Measurements from ENCODE around the gene PBX3.

The PBX3 gene

GRCh38 chr9:125985142-125985997 is 238.2 kb downstream of the PBX3 start:
- no peak for DNase-seq

DNA sequence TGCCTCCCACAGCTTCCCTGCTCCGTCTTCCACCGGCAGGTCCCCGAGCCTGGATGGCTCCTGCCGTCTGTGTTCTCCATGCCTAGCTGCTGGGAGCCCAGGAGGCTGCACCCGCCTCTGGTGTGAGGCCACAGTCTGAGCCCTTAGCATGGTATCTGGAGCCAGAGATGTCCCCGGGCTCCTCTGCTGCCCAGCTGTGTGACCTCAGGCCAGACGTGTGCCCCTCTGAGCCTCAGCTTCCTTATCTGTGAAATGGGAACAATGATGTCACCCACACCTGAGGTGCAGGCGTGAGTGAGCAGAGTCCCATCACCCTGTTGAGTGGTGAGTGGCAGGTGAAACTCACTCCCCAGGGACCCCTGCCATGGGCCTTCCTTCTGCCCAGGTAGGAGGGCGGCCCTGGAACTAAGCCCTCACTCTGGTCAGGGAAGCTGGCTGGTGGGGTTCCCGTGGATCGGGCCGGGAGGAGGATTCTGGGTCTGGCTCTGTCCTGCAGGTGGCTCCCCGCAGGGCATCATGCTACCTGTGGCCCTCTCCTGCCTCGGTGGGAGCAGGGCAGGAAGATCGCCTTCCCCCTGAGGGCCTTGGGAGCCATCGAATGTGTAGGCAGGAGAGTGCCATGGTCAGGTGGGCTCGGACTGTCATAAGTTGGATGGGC is 239.0 kb downstream of the PBX3 start:
- no peak for DNase-seq

DNA sequence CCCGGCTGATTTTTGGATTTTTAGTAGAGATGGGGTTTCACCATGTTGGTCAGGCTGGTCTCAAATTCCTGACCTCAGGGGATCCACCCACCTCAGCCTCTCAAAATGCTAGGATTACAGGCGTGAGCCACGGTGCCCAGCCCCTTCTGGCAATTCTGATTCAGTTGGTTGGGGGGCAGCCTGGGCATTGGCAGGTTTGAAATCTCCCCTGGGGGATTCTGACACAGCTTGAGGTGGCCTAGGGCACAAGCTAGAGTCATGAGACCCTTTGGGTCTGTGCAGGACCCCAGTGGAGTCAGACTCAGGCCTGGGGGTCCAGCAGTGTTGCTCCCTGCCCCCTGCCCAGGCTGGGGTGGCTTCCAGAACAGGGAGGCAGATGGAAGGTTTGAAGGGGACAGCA is 239.8 kb downstream of the PBX3 start:
- no peak for DNase-seq

- DNase-seq = no peak
These were observed 240.2 kb downstream of the PBX3 start for GRCh38 chr9:125987420-125987819.

DNA sequence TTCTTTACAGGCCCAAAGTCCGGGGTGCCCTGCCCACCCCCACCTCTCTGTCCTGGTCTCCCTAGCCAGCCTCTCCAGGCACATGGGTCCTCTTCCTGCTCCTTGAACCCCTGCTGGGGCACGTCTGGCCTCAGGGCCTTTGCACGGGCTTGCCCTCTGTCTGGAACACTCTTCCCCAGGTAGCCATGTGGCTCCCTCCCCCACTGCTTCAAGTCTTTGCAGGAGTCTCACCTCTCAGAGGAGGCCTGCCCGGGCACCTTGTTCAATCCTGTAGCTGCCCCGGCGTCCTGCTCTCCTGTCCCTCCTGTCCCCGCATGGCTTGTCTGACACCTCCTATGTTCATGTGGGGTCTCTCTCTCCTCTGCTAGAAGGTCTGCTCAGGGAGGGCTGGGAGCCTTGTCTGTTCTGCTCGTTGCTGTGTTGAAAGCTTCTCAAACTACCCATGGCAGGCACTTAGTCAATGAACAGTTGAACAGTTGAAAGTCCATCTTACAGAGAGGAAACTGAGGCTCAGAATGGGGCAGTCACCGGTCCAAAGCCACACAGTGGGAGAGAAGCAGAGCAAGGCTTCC is 241.4 kb downstream of the PBX3 start:
- no peak for DNase-seq

DNA sequence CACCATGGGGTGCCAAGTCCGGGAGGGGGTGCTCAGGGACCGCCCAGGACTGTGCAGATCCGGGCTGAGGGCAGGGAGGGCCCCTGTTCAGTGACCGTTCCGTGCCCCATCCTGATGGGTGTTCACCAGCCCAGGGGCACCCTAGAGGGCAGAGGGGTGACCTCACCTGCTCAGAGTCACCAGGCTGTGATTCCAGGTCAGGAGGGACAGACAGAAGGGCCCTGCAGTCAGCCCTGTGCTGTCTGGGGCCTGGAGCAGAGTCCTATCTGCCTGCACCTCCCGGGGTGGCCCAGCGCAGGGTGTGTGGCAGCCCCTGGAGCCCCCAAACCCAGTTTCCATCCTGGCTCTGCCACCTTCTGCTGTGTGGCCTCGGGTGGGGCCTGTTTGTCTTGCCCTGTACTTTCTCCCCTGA is 241.9 kb downstream of the PBX3 start:
- no peak for DNase-seq

DNA sequence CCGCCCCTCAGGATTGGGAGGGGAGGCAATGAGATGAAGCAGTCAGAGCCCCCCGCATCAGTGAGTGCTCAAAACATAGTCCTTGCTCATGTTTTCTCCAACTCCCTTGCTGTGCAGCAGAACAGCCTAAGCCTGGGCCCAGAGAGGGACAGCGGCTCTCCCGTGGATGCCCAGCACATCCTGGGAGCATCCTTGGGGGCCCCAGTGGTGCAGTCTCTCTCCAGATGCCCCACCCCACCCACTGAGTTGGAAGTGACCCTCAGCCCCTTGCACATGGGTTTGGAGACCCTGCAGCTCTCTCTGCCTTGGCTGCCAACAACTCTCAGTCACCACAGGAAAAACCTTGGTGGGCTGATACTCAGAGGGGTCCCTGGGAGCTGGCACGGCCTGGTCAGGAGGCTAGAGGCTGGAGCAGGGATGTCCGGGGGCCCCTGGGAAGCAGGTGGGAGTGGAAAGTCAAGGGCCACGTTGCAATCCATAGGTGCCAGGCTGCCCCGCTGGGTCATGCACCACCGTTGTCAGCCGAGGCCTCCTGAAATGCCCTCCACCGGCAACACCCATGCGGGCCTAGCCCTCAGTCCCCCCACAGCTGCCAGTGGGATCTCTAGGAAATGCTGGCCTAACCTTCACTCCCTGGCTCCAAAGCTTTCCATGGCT is 242.5 kb downstream of the PBX3 start:
- no peak for DNase-seq

DNA sequence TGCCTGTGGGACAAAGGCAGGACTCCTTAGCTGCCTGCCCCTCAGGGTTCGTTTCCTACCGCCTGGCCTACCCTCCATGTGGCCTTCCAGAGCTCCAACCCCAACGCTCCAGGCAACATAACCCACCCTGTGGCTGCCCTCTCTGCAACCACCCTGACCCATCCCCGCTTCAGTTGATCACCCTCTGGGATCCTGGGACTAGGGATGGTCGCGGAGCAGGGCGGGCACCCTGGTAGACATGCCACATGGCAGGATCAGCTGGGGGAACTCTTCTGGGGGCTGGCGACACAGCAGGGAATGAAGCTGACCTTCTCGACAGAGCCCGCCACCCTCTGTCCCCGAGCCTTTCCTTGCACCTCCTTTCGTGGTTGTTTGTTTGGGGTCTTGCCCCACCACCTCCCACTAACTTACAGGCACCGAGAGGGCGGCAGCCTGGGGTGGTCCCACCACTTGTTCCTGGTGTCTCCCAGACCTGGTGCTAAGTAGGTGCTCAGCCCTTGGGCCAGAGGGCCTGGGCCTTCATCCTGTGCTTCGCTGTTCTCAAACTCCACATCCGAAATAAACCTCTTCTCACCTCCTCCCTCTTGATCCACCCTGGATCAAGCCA is 243.1 kb downstream of the PBX3 start:
- DNase-seq = no peak

DNA sequence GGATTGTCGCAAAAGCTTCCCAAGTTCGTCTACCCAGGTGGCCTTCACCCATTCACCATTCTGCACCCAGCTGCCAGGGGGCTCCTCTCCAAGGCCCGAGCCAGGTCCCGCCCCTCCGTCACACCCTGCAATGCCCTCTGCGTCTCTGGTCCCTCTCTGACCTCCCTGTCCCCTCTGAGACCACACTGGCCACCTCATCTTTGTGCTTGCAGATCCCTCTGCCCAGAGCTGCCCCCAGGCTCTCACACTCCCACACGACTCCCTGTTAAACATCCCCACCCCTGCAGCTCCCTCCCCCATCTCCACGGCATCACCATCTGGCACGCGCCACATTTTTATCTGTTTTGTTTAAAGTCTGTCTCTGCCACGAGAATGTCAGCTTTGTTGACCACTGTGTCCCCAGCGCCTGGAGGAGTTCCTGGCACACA is 243.6 kb downstream of the PBX3 start:
- no peak for DNase-seq

DNA sequence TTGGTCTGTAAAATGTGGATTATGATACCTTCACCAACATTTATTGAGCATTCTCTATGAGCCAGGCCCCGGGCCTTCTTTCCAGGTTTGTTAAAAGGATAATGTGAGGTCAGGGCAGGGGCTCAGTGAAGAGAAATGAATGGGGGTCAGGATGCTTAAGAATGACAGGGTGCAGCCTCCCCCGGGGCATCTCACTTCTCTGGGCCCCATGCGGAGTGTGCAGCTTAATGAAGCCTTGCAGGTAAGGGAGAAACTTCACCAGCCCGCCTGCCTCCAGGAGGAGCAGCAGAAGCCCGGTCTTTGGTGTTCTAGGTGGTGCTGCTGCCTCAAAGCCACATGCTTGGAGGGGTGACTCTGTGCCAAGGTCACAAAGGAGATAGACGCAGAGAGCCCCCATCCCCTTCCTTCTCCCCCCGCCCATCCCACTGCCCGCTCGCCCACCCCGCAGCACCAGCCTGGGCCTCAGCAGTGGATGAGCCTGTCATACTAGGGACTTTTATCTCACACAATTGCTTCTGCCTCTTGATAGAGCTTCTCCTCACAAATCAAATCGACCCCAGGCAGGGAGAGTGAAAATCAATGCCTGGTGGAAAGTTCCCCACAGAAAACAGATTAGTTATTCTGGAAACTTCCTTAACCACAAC is 244.8 kb downstream of the PBX3 start:
- DNase-seq = no peak

- no peak for DNase-seq
These were observed 245.4 kb downstream of the PBX3 start for GRCh38 chr9:125992557-125992956.

- no peak for DNase-seq
These were observed 246.3 kb downstream of the PBX3 start for GRCh38 chr9:125993466-125993865.

DNA sequence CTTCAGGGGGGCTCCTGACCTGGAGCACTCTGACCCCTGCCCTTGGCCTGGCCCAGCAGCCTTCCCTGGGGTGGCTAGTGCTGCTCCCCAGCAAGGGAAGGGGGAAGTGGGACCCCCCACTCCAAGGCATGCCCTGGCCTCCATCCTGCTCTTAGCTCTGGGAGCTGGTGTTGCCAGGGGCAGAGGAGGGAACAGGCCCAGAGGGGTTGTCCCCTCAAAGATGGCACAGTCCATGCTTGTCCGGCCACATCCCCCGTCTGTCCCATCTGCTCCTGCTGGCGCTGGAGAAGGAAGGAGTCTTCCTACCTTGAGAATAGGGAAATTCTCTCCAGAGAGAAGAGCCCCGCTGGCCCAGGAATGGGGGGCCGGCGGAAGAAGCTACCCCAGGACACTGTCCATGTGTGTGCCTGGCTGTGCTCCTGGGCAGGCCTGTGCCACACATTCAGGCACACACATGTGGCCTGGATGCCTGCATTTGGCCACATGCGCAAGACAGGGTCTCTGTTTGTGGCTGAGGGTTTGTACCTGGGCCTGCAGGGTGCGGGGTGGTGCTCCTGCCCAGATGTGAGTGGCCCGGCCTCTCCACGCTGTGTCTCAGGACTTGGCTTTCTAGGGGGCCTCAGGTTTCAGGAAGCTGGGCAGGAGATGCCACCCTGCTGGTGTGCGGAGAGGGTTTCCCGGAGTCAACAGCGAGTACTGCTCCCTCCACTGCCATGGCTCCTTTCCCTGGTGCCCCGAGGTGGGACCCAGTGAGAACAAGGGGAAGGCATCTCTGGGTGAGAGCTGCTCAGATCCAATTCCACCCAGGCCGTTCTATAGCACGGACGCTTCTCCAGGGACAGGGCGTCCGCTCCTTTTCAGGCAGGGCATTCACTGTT is 247.1 kb downstream of the PBX3 start:
- no peak for DNase-seq

DNA sequence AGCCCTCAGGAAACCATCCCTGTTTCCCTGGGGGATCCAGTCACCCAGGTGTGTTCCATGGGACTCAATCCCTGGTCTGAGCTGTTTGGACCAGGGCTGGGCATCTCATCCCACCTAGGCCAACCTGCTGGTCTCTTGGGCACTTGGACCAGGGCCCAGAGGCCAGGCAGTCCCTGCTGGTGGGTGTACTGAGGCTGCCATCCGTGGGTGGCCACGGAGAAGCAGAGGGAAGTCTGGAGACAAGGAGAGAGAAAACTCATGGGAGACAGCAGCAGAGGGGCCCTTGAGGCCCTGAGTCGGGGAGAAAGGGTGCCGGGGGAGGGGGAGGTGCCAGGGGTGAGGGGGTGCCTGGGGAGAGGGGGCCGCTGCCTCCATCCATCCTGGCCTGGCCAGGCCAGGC is 247.8 kb downstream of the PBX3 start:
- no peak for DNase-seq

DNA sequence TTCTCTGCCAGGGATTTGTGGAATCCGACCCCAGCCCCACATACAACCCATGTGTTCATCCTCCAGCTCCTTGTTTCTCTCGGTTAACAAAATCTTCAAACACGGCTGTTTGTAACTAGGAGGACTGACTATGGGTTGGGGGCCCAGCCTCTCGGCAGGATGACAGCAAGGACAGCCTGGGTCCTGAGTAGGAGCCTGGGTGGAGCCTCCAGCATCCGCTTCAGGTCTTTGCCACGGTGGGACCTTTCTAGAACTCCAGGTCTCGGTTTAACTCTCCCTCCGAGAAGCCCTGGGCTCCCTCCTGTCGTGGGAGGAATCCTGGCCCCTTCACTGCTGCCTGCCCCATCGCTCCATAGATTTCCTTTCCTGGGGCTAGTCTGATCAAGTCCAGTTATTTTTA is 248.5 kb downstream of the PBX3 start:
- DNase-seq = no peak

DNA sequence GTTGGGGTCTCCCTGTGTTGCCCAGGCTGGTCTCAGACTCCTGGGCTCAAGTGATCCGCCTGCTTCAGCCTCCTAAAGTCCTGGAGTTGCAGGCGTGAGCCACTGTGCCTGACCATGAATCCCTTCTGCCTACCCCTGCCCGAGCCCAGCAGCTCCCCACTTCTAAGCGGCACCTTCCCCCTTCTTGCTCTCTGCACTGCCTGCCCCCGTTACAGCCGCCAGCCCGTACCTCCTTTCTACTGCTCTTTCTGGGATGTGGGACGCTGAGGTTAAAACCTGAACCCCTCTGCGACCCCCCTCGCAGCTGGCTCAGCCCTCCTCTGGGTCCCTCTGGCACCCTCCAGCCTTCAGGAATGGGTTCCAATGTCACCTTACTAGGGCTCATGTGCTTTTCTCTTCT is 249.6 kb downstream of the PBX3 start:
- DNase-seq = no peak

DNA sequence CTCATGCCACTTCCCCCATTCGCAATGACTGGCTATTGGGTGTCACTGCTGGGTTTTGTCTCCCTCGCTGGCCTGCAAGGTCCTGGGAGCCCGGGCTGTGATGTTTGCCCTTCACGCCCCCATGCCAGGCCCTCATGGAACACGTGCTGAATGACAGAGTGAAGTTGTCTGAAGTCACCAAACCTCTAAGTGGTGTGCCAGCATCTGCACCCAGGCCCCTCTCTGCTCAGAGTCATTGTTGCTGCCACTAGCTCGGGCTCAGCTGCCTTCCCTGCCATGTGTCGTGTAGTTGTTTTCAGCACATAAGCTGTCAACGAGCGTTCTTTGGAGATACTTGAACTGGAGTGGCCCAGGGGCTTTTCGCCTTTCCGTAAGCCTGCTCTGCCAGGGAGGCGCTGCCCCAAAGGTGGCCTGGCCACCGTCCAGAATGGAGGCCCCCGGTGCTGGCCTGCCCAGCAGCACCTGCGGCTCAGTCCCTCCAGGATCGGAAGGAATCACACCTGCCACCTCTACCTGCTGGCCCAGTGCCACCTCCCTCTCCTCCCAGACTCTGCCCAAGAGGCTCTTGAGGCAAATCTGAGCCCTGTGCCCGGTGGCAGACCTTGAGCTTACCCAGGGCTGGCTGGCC is 250.1 kb downstream of the PBX3 start:
- no peak for DNase-seq

GRCh38 chr9:125998837-125999503 is 251.8 kb downstream of the PBX3 start:
- DNase-seq = no peak

DNA sequence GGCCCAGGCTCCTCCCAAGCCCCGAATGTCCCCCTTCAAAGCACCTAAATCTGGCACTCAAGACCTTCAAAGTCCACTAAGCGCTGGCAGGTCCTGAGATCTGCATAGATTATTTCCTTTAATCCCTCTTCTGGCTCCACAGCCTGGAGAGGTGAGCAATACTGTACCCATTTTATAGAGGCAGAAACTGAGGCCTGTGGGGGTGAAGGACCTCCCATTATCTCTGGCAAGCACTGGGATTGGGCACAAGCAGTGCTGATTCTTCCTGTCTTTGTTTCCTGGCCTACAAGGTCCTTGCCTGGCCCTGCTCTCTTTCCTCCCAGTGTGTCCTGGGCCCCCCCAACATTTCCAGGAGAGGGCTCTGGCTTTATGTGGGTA is 252.3 kb downstream of the PBX3 start:
- no peak for DNase-seq

DNA sequence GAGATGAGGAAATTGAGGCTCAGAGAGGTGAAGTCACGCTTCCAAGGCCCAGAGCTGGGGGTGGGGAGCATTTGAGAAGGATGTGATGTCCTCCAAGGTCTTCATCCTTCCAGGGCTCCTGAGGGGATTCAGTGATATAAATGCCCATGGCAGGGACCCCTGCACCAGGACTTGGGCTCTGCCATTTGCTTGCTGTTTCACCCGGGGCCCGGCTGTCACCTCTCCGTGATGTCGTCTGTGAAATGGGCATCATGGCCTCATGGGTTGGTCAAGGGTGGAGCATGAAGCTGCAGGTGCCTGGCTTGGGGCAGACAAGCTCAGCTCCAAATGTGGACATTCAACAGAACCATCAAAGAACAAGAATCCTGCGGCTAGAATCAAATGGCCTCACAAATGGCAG is 253.1 kb downstream of the PBX3 start:
- DNase-seq = no peak

Measured in fibroblast of skin of right biceps (primary cell).